K562 treated with DMSO at 1 percent for 24 hours (cell line): ENCODE results near the gene SBK3. TPM values are rescaled to one million over a fixed set of nuclear protein-coding genes. Genes with fewer than 3 reads are reported as not detected.

Source experiments
- total RNA-seq: library from RNA; unstranded; fragments of 300-600 nt; gene quantifications from 2 replicates; pipeline ENCODE4 v1.2.3, GENCODE V29; 2022; ENCODE audit warnings: low read depth; ENCODE audit not compliant: insufficient read depth

The SBK3 gene
- 0.54 and 0.58 TPM in 2 replicates for total RNA-seq

GRCh38 chr19:55545443-55545842, at the start of gene SBK3:
SBK3 (minus strand) TSS chr19:55545543; CDS start chr19:55545543, 0 bp downstream.

GRCh38 chr19:55580628-55581144, 35.3 kb upstream of the SBK3 start, which contains the start of gene ZNF579:
ZNF579 (minus strand) TSS chr19:55580848; CDS start chr19:55579639, 1,209 bp downstream.

GRCh38 chr19:55536951-55537740, 8.2 kb downstream of the SBK3 start, which contains the start of gene SBK2:
SBK2 (minus strand) TSS chr19:55537133; CDS start chr19:55536294, 839 bp downstream.

Other genes starting within 250 kb of the SBK3 start
- gene TMEM150B, start 220.2 kb downstream of the SBK3 start, total RNA-seq = 3.5 and 3.8 TPM in 2 replicates
- 71.4 and 83.5 TPM in 2 replicates for gene KMT5C, start 205.7 kb downstream of the SBK3 start, total RNA-seq
- gene COX6B2, start 190.8 kb downstream of the SBK3 start, total RNA-seq = not detected in 2 replicates
- gene GARIN5B, start 182.3 kb downstream of the SBK3 start, total RNA-seq = not detected in 2 replicates
- not detected in 2 replicates for gene IL11, start 175.1 kb downstream of the SBK3 start, total RNA-seq
- not detected in 2 replicates for gene TMEM190, start 168.7 kb downstream of the SBK3 start, total RNA-seq
- 6.7 and 9.3 TPM in 2 replicates for gene TMEM238, start 161.3 kb downstream of the SBK3 start, total RNA-seq
- 3,982 and 4,146 TPM in 2 replicates for gene RPL28, start 159.6 kb downstream of the SBK3 start, total RNA-seq
- 574 and 580 TPM in 2 replicates for gene UBE2S, start 137.8 kb downstream of the SBK3 start, total RNA-seq
- gene SHISA7, start 102.2 kb downstream of the SBK3 start, total RNA-seq = 0.13 and 0.37 TPM in 2 replicates
- 89.2 and 101 TPM in 2 replicates for gene ISOC2, start 83.9 kb downstream of the SBK3 start, total RNA-seq
- not detected in 2 replicates for gene C19orf85, start 80.8 kb downstream of the SBK3 start, total RNA-seq
- 24.8 and 40.1 TPM in 2 replicates for gene ZNF628, start 68.9 kb downstream of the SBK3 start, total RNA-seq
- 42.4 and 59.4 TPM in 2 replicates for gene NAT14, start 60.4 kb downstream of the SBK3 start, total RNA-seq
- 0.81 and 2.3 TPM in 2 replicates for gene SSC5D, start 57.1 kb downstream of the SBK3 start, total RNA-seq
- gene SBK2, start 8.4 kb downstream of the SBK3 start, total RNA-seq = not detected in 2 replicates
- gene ZNF579, start 35.3 kb upstream of the SBK3 start, total RNA-seq = 21.0 and 21.2 TPM in 2 replicates
- gene FIZ1, start 54.0 kb upstream of the SBK3 start, total RNA-seq = 22.4 and 24.3 TPM in 2 replicates
- 36.7 and 51.4 TPM in 2 replicates for gene ZNF524, start 54.7 kb upstream of the SBK3 start, total RNA-seq
- 42.3 and 49.2 TPM in 2 replicates for gene ZNF865, start 60.1 kb upstream of the SBK3 start, total RNA-seq
- 8.9 and 10.8 TPM in 2 replicates for gene ZNF784, start 79.0 kb upstream of the SBK3 start, total RNA-seq
- gene ZNF580, start 95.5 kb upstream of the SBK3 start, total RNA-seq = 63.3 and 72.2 TPM in 2 replicates
- gene ZNF581, start 98.1 kb upstream of the SBK3 start, total RNA-seq = 48.8 and 56.6 TPM in 2 replicates
- gene CCDC106, start 102.7 kb upstream of the SBK3 start, total RNA-seq = 39.6 and 48.7 TPM in 2 replicates
- 211 and 216 TPM in 2 replicates for gene U2AF2, start 109.5 kb upstream of the SBK3 start, total RNA-seq
- gene EPN1, start 129.7 kb upstream of the SBK3 start, total RNA-seq = 131 and 133 TPM in 2 replicates
- not detected in 2 replicates for gene NLRP9, start 192.9 kb upstream of the SBK3 start, total RNA-seq
- gene RFPL4A, start 213.6 kb upstream of the SBK3 start, total RNA-seq = 2.1 and 3.3 TPM in 2 replicates
- gene RFPL4AL1, start 223.6 kb upstream of the SBK3 start, total RNA-seq = 1.7 TPM in 1 of 2 replicates, not detected in the other